Measurements from ENCODE around the gene CYP26C1.
"Not testable (repeated sequence)": the region's sequence is repeated elsewhere in the genome, so short reads cannot be mapped to it uniquely, and the experiment has no call there.

The CYP26C1 gene

GRCh38 chr10:93079663-93080349, 19.2 kb downstream of the CYP26C1 start:
- DNase-seq (ENCODE audit: low read depth in 2 of 2): no peak

- no peak for DNase-seq (ENCODE audit: low read depth in 2 of 2)
These were observed 19.9 kb downstream of the CYP26C1 start for GRCh38 chr10:93080350-93081046.

- DNase-seq (ENCODE audit: low read depth in 2 of 2): no peak
These were observed 20.7 kb downstream of the CYP26C1 start for GRCh38 chr10:93081318-93081717.

- no peak for DNase-seq (ENCODE audit: low read depth in 2 of 2)
These were observed 21.2 kb downstream of the CYP26C1 start for GRCh38 chr10:93081834-93082233.

- no peak for DNase-seq (ENCODE audit: low read depth in 2 of 2)
These were observed 23.3 kb downstream of the CYP26C1 start for GRCh38 chr10:93083743-93084539.

GRCh38 chr10:93085272-93085859, 24.8 kb downstream of the CYP26C1 start:
- no peak for DNase-seq (ENCODE audit: low read depth in 2 of 2)

- DNase-seq (ENCODE audit: low read depth in 2 of 2): no peak
These were observed 25.7 kb downstream of the CYP26C1 start for GRCh38 chr10:93086289-93086688.

- no peak for DNase-seq (ENCODE audit: low read depth in 2 of 2)
These were observed 27.2 kb downstream of the CYP26C1 start for GRCh38 chr10:93087846-93088245.

GRCh38 chr10:93088466-93088865, 27.9 kb downstream of the CYP26C1 start:
- DNase-seq (ENCODE audit: low read depth in 2 of 2): no peak

- DNase-seq (ENCODE audit: low read depth in 2 of 2): no peak
These were observed 30.0 kb downstream of the CYP26C1 start for GRCh38 chr10:93090619-93091018.

- DNase-seq (ENCODE audit: low read depth in 2 of 2): no peak
These were observed 31.4 kb downstream of the CYP26C1 start for GRCh38 chr10:93091960-93092359.

- DNase-seq (ENCODE audit: low read depth in 2 of 2): no peak
These were observed 34.6 kb downstream of the CYP26C1 start for GRCh38 chr10:93095225-93095624.

GRCh38 chr10:93096901-93097300, 36.3 kb downstream of the CYP26C1 start:
- no peak for DNase-seq (ENCODE audit: low read depth in 2 of 2)

- no peak for DNase-seq (ENCODE audit: low read depth in 2 of 2)
These were observed 36.8 kb downstream of the CYP26C1 start for GRCh38 chr10:93097386-93097785.

- no peak for DNase-seq (ENCODE audit: low read depth in 2 of 2)
These were observed 38.2 kb downstream of the CYP26C1 start for GRCh38 chr10:93098816-93099215.

GRCh38 chr10:93099670-93100069, 39.1 kb downstream of the CYP26C1 start:
- no peak for DNase-seq (ENCODE audit: low read depth in 2 of 2)

GRCh38 chr10:93101148-93101547, 40.5 kb downstream of the CYP26C1 start:
- DNase-seq (ENCODE audit: low read depth in 2 of 2): not testable (repeated sequence)

- no peak for DNase-seq (ENCODE audit: low read depth in 2 of 2)
These were observed 43.4 kb downstream of the CYP26C1 start for GRCh38 chr10:93103953-93104352.

GRCh38 chr10:93106631-93107072, 46.1 kb downstream of the CYP26C1 start:
- DNase-seq (ENCODE audit: low read depth in 2 of 2): no peak

- no peak for DNase-seq (ENCODE audit: low read depth in 2 of 2)
These were observed 50.0 kb downstream of the CYP26C1 start for GRCh38 chr10:93110472-93111146.

GRCh38 chr10:93113042-93113441, 52.4 kb downstream of the CYP26C1 start:
- no peak for DNase-seq (ENCODE audit: low read depth in 2 of 2)

Data from stimulated activated CD8-positive, alpha-beta memory T cell treated with anti-CD3 and anti-CD28 coated beads, Interleukin-15, amount 100 ng/mL, for 48 hours (primary cell).